ENCODE measurements around the gene CISTR. TPM values are rescaled to one million over a fixed set of nuclear protein-coding genes. Genes with fewer than 3 reads are reported as not detected.
A peak's percentile ranks its signal among the peaks of the same experiment; 100 is the strongest.

CISTR gene
- total RNA-seq, 1 donor from 2014 or later, result 1.4 TPM

- no peak for DNase-seq (ENCODE audit: low spot score)
- H3K4me1 Mint-ChIP-seq (ENCODE audit: unreplicated experiment), result peaks cover 14% of the 10 kb centered on the region
- no peak overlapping the region for H3K27ac Mint-ChIP-seq (ENCODE audit: unreplicated experiment)
- H3K27me3 Mint-ChIP-seq (ENCODE audit: unreplicated experiment), result peaks cover 28% of the 10 kb centered on the region
- TF ChIP-seq, protein P1, sequence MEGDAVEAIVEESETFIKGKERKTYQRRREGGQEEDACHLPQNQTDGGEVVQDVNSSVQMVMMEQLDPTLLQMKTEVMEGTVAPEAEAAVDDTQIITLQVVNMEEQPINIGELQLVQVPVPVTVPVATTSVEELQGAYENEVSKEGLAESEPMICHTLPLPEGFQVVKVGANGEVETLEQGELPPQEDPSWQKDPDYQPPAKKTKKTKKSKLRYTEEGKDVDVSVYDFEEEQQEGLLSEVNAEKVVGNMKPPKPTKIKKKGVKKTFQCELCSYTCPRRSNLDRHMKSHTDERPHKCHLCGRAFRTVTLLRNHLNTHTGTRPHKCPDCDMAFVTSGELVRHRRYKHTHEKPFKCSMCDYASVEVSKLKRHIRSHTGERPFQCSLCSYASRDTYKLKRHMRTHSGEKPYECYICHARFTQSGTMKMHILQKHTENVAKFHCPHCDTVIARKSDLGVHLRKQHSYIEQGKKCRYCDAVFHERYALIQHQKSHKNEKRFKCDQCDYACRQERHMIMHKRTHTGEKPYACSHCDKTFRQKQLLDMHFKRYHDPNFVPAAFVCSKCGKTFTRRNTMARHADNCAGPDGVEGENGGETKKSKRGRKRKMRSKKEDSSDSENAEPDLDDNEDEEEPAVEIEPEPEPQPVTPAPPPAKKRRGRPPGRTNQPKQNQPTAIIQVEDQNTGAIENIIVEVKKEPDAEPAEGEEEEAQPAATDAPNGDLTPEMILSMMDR (IDR thresholded peaks at IDR 0.05; ENCODE audit: unreplicated experiment), result no peak
- H3K9me3 Mint-ChIP-seq (ENCODE audit: unreplicated experiment), result no peaks in the 10 kb centered on the region
- peak overlapping the region; percentile 77 for H3K4me3 Mint-ChIP-seq (ENCODE audit: unreplicated experiment)
- peaks cover 4% of the 10 kb centered on the region for H3K36me3 Mint-ChIP-seq (ENCODE audit: low read depth, unreplicated experiment)
These were observed 3.5 kb downstream of the CISTR start for GRCh38 chr12:53748072-53748840.

- DNase-seq (ENCODE audit: low spot score), result no peak
- Mint-ChIP-seq H3K9me3 (ENCODE audit: unreplicated experiment) (no peaks in the 10 kb centered on the region), H3K4me3 (ENCODE audit: unreplicated experiment) (peak overlapping the region; percentile 83), H3K4me1 (ENCODE audit: unreplicated experiment) (peaks cover 24% of the 10 kb centered on the region), H3K36me3 (ENCODE audit: low read depth, unreplicated experiment) (peaks cover 11% of the 10 kb centered on the region), H3K27ac (ENCODE audit: unreplicated experiment) (peak overlapping the region; percentile 49), H3K27me3 (ENCODE audit: unreplicated experiment) (peaks cover 33% of the 10 kb centered on the region)
- TF ChIP-seq, protein P1 (IDR thresholded peaks at IDR 0.05; ENCODE audit: unreplicated experiment), result no peak
These were observed 4.7 kb downstream of the CISTR start for GRCh38 chr12:53747095-53747494.

- H3K4me3 Mint-ChIP-seq (ENCODE audit: unreplicated experiment), result peak overlapping the region; percentile 83
- H3K9me3 Mint-ChIP-seq (ENCODE audit: unreplicated experiment), result no peaks in the 10 kb centered on the region
- peaks cover 33% of the 10 kb centered on the region for H3K27me3 Mint-ChIP-seq (ENCODE audit: unreplicated experiment)
- peak; percentile 96 for DNase-seq (ENCODE audit: low spot score)
- TF ChIP-seq, protein P1 (IDR thresholded peaks at IDR 0.05; ENCODE audit: unreplicated experiment), result peak; percentile 99
- H3K4me1 Mint-ChIP-seq (ENCODE audit: unreplicated experiment), result peaks cover 22% of the 10 kb centered on the region
- peak overlapping the region; percentile 49 for H3K27ac Mint-ChIP-seq (ENCODE audit: unreplicated experiment)
- H3K36me3 Mint-ChIP-seq (ENCODE audit: low read depth, unreplicated experiment), result peaks cover 11% of the 10 kb centered on the region
These were observed 5.1 kb downstream of the CISTR start for GRCh38 chr12:53746592-53747092.

DNA sequence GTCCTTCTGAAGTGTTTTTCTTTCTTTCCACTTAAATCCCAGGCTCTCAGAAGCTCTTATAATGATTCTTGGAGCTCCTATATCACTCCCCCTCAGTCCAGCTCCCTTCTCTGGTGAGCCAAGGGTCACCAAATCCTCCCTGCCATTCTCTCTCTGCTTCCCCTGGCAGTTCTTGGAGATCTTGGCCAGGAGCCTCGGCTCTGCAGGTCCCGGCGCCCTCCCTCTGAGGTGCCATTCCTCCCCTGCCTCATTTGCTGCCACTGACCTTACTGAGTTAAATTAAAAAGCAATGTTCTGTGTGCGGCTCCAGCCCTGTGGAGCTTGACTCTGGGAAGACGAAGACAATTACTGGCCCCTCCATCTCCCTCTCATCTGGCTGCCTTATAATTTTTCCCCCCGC, 7.0 kb downstream of the CISTR start:
- H3K27ac Mint-ChIP-seq (ENCODE audit: unreplicated experiment), result no peak overlapping the region
- peaks cover 28% of the 10 kb centered on the region for H3K27me3 Mint-ChIP-seq (ENCODE audit: unreplicated experiment)
- H3K36me3 Mint-ChIP-seq (ENCODE audit: low read depth, unreplicated experiment), result peaks cover 11% of the 10 kb centered on the region
- no peaks in the 10 kb centered on the region for H3K9me3 Mint-ChIP-seq (ENCODE audit: unreplicated experiment)
- H3K4me3 Mint-ChIP-seq (ENCODE audit: unreplicated experiment), result no peak overlapping the region
- TF ChIP-seq, protein P1 (IDR thresholded peaks at IDR 0.05; ENCODE audit: unreplicated experiment), result no peak
- peaks cover 22% of the 10 kb centered on the region for H3K4me1 Mint-ChIP-seq (ENCODE audit: unreplicated experiment)
- DNase-seq (ENCODE audit: low spot score), result no peak

GRCh38 chr12:53744130-53744441, 7.7 kb downstream of the CISTR start:
- Mint-ChIP-seq H3K4me3 (ENCODE audit: unreplicated experiment) (no peak overlapping the region), H3K27ac (ENCODE audit: unreplicated experiment) (no peak overlapping the region), H3K36me3 (ENCODE audit: low read depth, unreplicated experiment) (peaks cover 11% of the 10 kb centered on the region), H3K9me3 (ENCODE audit: unreplicated experiment) (no peaks in the 10 kb centered on the region), H3K4me1 (ENCODE audit: unreplicated experiment) (peaks cover 26% of the 10 kb centered on the region), H3K27me3 (ENCODE audit: unreplicated experiment) (peaks cover 30% of the 10 kb centered on the region)
- TF ChIP-seq, protein P1 (IDR thresholded peaks at IDR 0.05; ENCODE audit: unreplicated experiment), result no peak
- DNase-seq (ENCODE audit: low spot score), result no peak

All from endothelial cell (in vitro differentiated cells).